Tibial nerve (tissue), 4 donors: Measurements from ENCODE around the gene HEG1.

Experiments used
- EP300 ChIP-seq, 2 donors: sonication (generic); formaldehyde crosslinking; IDR thresholded peaks; one replicate each; pipeline ENCODE4 v1.6.1; 2017; ENCODE audit warnings: antibody characterized with exemption in 2 of 2, mild to moderate bottlenecking in 1 of 2
- POLR2A ChIP-seq, 2 donors: fragments of 450-650 bp; IDR thresholded peaks; one replicate each; pipeline ENCODE4 v1.6.1; 2017; ENCODE audit warnings: antibody characterized with exemption in 2 of 2, mild to moderate bottlenecking in 2 of 2, moderate library complexity in 2 of 2
- TF ChIP-seq, protein P1 (sequence below), 5 experiments: fragments of 200-600 bp in 3 of 5; fragments of 450-650 bp in 2 of 5; sonication (generic) in 3 of 5; IDR thresholded peaks; one replicate each; pipeline ENCODE4 v1.5.1; 2016 to 2019; ENCODE audit warnings: antibody characterized with exemption in 5 of 5, mild to moderate bottlenecking in 3 of 5, moderate library complexity in 2 of 5

DNA sequence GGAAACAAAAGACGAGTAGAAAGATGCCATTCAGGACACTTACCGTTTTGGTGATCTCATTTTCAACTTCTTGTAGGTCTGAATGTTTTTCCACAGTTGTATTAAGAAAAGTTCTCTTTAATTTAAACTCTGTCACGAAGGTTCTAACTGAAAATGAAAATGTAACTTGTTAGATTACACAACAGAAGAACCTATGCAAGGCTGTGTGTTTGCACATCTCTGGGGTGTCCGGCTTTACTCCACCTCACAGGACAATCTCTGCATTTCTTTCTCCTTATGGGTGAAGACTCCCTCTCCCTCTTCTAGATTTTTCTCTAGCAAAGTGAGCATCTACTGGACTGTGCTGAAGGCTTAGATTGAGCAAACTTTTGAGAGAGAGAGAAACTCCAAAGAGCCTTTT, 50.6 kb downstream of the HEG1 start:
- TF ChIP-seq, protein P1, sequence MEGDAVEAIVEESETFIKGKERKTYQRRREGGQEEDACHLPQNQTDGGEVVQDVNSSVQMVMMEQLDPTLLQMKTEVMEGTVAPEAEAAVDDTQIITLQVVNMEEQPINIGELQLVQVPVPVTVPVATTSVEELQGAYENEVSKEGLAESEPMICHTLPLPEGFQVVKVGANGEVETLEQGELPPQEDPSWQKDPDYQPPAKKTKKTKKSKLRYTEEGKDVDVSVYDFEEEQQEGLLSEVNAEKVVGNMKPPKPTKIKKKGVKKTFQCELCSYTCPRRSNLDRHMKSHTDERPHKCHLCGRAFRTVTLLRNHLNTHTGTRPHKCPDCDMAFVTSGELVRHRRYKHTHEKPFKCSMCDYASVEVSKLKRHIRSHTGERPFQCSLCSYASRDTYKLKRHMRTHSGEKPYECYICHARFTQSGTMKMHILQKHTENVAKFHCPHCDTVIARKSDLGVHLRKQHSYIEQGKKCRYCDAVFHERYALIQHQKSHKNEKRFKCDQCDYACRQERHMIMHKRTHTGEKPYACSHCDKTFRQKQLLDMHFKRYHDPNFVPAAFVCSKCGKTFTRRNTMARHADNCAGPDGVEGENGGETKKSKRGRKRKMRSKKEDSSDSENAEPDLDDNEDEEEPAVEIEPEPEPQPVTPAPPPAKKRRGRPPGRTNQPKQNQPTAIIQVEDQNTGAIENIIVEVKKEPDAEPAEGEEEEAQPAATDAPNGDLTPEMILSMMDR (IDR thresholded peaks at IDR 0.05) = no peak
- TF ChIP-seq EP300 (IDR thresholded peaks at IDR 0.05) (no peak), POLR2A (IDR thresholded peaks at IDR 0.05) (no peak)
